H1 (cell line): ENCODE results near the gene ELF4. TPM values are rescaled to one million over a fixed set of nuclear protein-coding genes. Genes with fewer than 3 reads are reported as not detected.
A peak's percentile ranks its signal among the peaks of the same experiment; 100 is the strongest.

Source experiments
- CTCF ChIA-PET: fragments of 300-600 bp; sonication (Branson Sonifier 250); formaldehyde crosslinking; loops from one replicate; lab custom pipeline; 2021; ENCODE audit not compliant: partially characterized antibody; lab: Charles Lee
- POLR2A ChIA-PET: fragments of 300-600 bp; sonication (Branson Sonifier 250); formaldehyde crosslinking; loops from one replicate; lab custom pipeline; 2021; ENCODE audit warnings: inconsistent platforms; ENCODE audit not compliant: partially characterized antibody; lab: Charles Lee
- DNase-seq, 2 experiments: peaks; one replicate each; pipeline versions ENCODE4 v3.0.0 to v3.0.0-alpha.2; 2010 to 2022; ENCODE audit warnings: low spot score in 2 of 2, low read depth in 1 of 2, mixed read lengths in 1 of 2
- FAIRE-seq: peaks from 2 replicates; lab custom pipeline; 2011; peaks lifted over from hg19 to GRCh38; lab: Jason Lieb, UNC
- H2AFZ ChIP-seq: 2 replicates; pipeline ENCODE4 v1.8.1; 2012; ENCODE audit warnings: low read length, inconsistent platforms
- H2AK5ac ChIP-seq: 2 replicates; pipeline ENCODE4 v1.6.1; 2013; ENCODE audit warnings: low read depth, low read length
- H2BK120ac ChIP-seq: replicated peaks from 2 replicates; pipeline ENCODE3; 2013; ENCODE audit warnings: low read depth, low read length, inconsistent platforms
- H2BK12ac ChIP-seq: 2 replicates; pipeline ENCODE4 v1.6.1; 2013; ENCODE audit warnings: low read depth, low read length
- H2BK15ac ChIP-seq: 2 replicates; pipeline ENCODE4 v1.6.1; 2013; ENCODE audit warnings: low read length
- H2BK20ac ChIP-seq: 2 replicates; pipeline ENCODE4 v1.6.1; 2013; ENCODE audit warnings: low read length
- H2BK5ac ChIP-seq: 2 replicates; pipeline ENCODE4 v1.6.1; 2013; ENCODE audit warnings: low read depth, low read length
- H3K14ac ChIP-seq: 2 replicates; pipeline ENCODE4 v1.6.1; 2013; ENCODE audit warnings: inconsistent platforms; ENCODE audit not compliant: insufficient read length
- H3K18ac ChIP-seq: 2 replicates; pipeline ENCODE4 v1.6.1; 2013; ENCODE audit warnings: low read length; ENCODE audit errors: extremely low read depth
- H3K23ac ChIP-seq: 2 replicates; pipeline ENCODE4 v1.6.1; 2013; ENCODE audit warnings: inconsistent platforms; ENCODE audit not compliant: insufficient read length
- H3K23me2 ChIP-seq: 2 replicates; pipeline ENCODE4 v1.6.1; 2013; ENCODE audit warnings: low read depth, low read length
- H3K27ac ChIP-seq: 2 replicates; pipeline ENCODE4 v1.6.1; 2011; ENCODE audit warnings: low read depth, low read length, inconsistent platforms
- H3K27me3 ChIP-seq, 4 experiments: replicated peaks in 1 of 4; 1 replicate in 1 of 4; 2 replicates in 3 of 4; pipeline versions ENCODE4 v1.6.1 to v1.8.1; 2011 to 2013; ENCODE audit warnings: low read length in 3 of 4, mild to moderate bottlenecking in 3 of 4, inconsistent platforms in 2 of 4, mixed read lengths in 2 of 4, moderate library complexity in 1 of 4; ENCODE audit not compliant: control insufficient read depth in 3 of 4, insufficient read depth in 3 of 4; ENCODE audit errors: extremely low read depth in 1 of 4
- H3K36me3 ChIP-seq, 4 experiments: 2 replicates each; pipeline versions ENCODE4 v1.6.1 to v1.8.1; 2011 to 2013; ENCODE audit warnings: mild to moderate bottlenecking in 4 of 4, low read length in 3 of 4, moderate library complexity in 2 of 4, control low read depth in 1 of 4, inconsistent platforms in 1 of 4; ENCODE audit not compliant: insufficient read depth in 4 of 4, control insufficient read depth in 2 of 4
- H3K4ac ChIP-seq: replicated peaks from 2 replicates; pipeline ENCODE3; 2013; ENCODE audit warnings: low read length, low read depth, mixed read lengths, inconsistent platforms; ENCODE audit not compliant: insufficient read length
- H3K4me1 ChIP-seq, 4 experiments: replicated peaks in 1 of 4; 1 replicate in 1 of 4; 2 replicates in 3 of 4; pipeline versions ENCODE4 v1.6.1 to v1.8.1; 2011 to 2013; ENCODE audit warnings: low read length in 3 of 4, inconsistent platforms in 2 of 4, mixed read lengths in 1 of 4; ENCODE audit not compliant: insufficient read depth in 4 of 4, control insufficient read depth in 3 of 4
- H3K4me2 ChIP-seq, 2 experiments: 2 replicates each; pipeline versions ENCODE4 v1.6.1 to v1.8.1; 2011 to 2013; ENCODE audit warnings: low read depth in 2 of 2, low read length in 2 of 2, control low read depth in 1 of 2, inconsistent platforms in 1 of 2, mild to moderate bottlenecking in 1 of 2; ENCODE audit not compliant: insufficient read depth in 1 of 2
- H3K4me3 ChIP-seq, 4 experiments: fragments of 200-600, 300-600 bp in 1 of 4; sonication (generic), shearing (Covaris generic), sonication (Bioruptor Twin) in 1 of 4; 2 replicates each; pipeline versions ENCODE4 v1.5.1 to v1.8.1; 2011 to 2016; ENCODE audit warnings: low read length in 4 of 4, low read depth in 3 of 4, control low read depth in 2 of 4, inconsistent platforms in 2 of 4, mild to moderate bottlenecking in 2 of 4, mixed read lengths in 1 of 4, moderate library complexity in 1 of 4; ENCODE audit not compliant: insufficient read depth in 2 of 4; ENCODE audit errors: extremely low read depth in 1 of 4
- H3K56ac ChIP-seq: replicated peaks from 2 replicates; pipeline ENCODE3; 2013; ENCODE audit warnings: low read depth, mild to moderate bottlenecking, mixed read lengths, low read length, inconsistent platforms; ENCODE audit not compliant: insufficient read length
- H3K79me1 ChIP-seq: 2 replicates; pipeline ENCODE4 v1.6.1; 2013; ENCODE audit warnings: low read depth, low read length, control low read depth
- H3K79me2 ChIP-seq, 2 experiments: 2 replicates each; pipeline versions ENCODE4 v1.6.1 to v1.8.1; 2012 to 2013; ENCODE audit warnings: low read length in 2 of 2, mild to moderate bottlenecking in 2 of 2, inconsistent platforms in 1 of 2; ENCODE audit not compliant: insufficient read depth in 2 of 2, control insufficient read depth in 1 of 2
- H3K9ac ChIP-seq, 4 experiments: replicated peaks in 1 of 4; 1 replicate in 1 of 4; 2 replicates in 3 of 4; pipeline versions ENCODE4 v1.6.1 to v1.8.1; 2011 to 2013; ENCODE audit warnings: low read depth in 3 of 4, low read length in 3 of 4, control low read depth in 2 of 4, mild to moderate bottlenecking in 2 of 4, moderate library complexity in 2 of 4, inconsistent platforms in 1 of 4; ENCODE audit errors: extremely low read depth in 1 of 4
- H3K9me3 ChIP-seq, 2 experiments: 2 replicates each; pipeline versions ENCODE4 v1.6.1 to v1.8.1; 2012 to 2013; ENCODE audit warnings: mild to moderate bottlenecking in 2 of 2, moderate library complexity in 2 of 2, control low read depth in 1 of 2, inconsistent platforms in 1 of 2, low read depth in 1 of 2, low read length in 1 of 2, mixed read lengths in 1 of 2; ENCODE audit not compliant: insufficient read depth in 2 of 2
- H4K20me1 ChIP-seq, 2 experiments: replicated peaks in 1 of 2; 2 replicates each; pipeline versions ENCODE3 to v1.8.1; 2011 to 2013; ENCODE audit warnings: inconsistent platforms in 2 of 2, low read length in 2 of 2, mild to moderate bottlenecking in 1 of 2; ENCODE audit not compliant: insufficient read depth in 2 of 2, control insufficient read depth in 1 of 2
- H4K5ac ChIP-seq: 2 replicates; pipeline ENCODE4 v1.6.1; 2013; ENCODE audit warnings: low read length, low read depth, mixed read lengths, inconsistent platforms; ENCODE audit not compliant: insufficient read length
- H4K8ac ChIP-seq: 2 replicates; pipeline ENCODE4 v1.8.0; 2013; ENCODE audit warnings: mild to moderate bottlenecking, moderate library complexity, low read length, inconsistent platforms; ENCODE audit not compliant: insufficient read depth; ENCODE audit errors: extremely low read depth
- H4K91ac ChIP-seq: replicated peaks from 2 replicates; pipeline ENCODE3; 2013; ENCODE audit warnings: low read length, mixed read lengths, inconsistent platforms; ENCODE audit not compliant: insufficient read length
- ATF2 ChIP-seq: IDR thresholded peaks from 2 replicates; pipeline ENCODE4 v1.6.1; 2012; ENCODE audit warnings: low read length, inconsistent platforms
- BACH1 ChIP-seq: IDR thresholded peaks from 2 replicates; pipeline ENCODE4 v1.6.1; 2012; ENCODE audit warnings: low read length, improper control_type of control experiment
- CTCF ChIP-seq, 3 experiments: IDR thresholded peaks; 1 replicate in 2 of 3; 2 replicates in 1 of 3; pipeline versions ENCODE4 v1.5.1 to v1.6.1; 2011; ENCODE audit warnings: low read length in 3 of 3, mild to moderate bottlenecking in 3 of 3, inconsistent platforms in 2 of 3, low read depth in 1 of 3, moderate library complexity in 1 of 3; ENCODE audit not compliant: insufficient read depth in 1 of 3; ENCODE audit errors: control extremely low read depth in 1 of 3
- FOSL1 ChIP-seq: IDR thresholded peaks from 2 replicates; pipeline ENCODE4 v1.6.1; 2011; ENCODE audit warnings: mild to moderate bottlenecking, low read depth, low read length, moderate library complexity; ENCODE audit not compliant: insufficient read depth
- KDM4A ChIP-seq: IDR thresholded peaks from one replicate; pipeline ENCODE4 v1.7.1; 2012; ENCODE audit warnings: low read depth, mild to moderate bottlenecking, moderate library complexity, low read length, inconsistent platforms; ENCODE audit not compliant: severe bottlenecking
- RAD21 ChIP-seq, 2 experiments: IDR thresholded peaks in 1 of 2; conservative IDR thresholded peaks in 1 of 2; 2 replicates each; pipeline ENCODE4 v1.6.1; 2011; ENCODE audit warnings: low read depth in 2 of 2, low read length in 2 of 2, improper control_type of control experiment in 1 of 2, inconsistent platforms in 1 of 2, mild to moderate bottlenecking in 1 of 2, moderate library complexity in 1 of 2
- SAP30 ChIP-seq: fragments of 300-600 bp; sonication (generic); IDR thresholded peaks from 2 replicates; pipeline ENCODE4 v1.7.1; 2012; ENCODE audit warnings: low read length, moderate library complexity, mild to moderate bottlenecking, inconsistent platforms; ENCODE audit not compliant: insufficient read depth, insufficient replicate concordance
- SIRT6 ChIP-seq: IDR thresholded peaks from one replicate; pipeline ENCODE4 v1.7.1; 2012; ENCODE audit warnings: low read length, inconsistent platforms
- SRF ChIP-seq: IDR thresholded peaks from 2 replicates; pipeline ENCODE4 v1.6.1; 2011; ENCODE audit warnings: mild to moderate bottlenecking, low read depth, low read length, moderate library complexity
- WGBS, 2 experiments: shearing (Covaris generic) in 1 of 2; methylation state at CpG; one replicate each; pipeline versions ENCODE4 v1.1.6 to v1.1.7; 2013 to 2015; ENCODE audit warnings: low lambda C conversion rate in 2 of 2, mixed read lengths in 2 of 2, inconsistent platforms in 1 of 2, low coverage in 1 of 2, missing lambda C conversion rate in 1 of 2; ENCODE audit not compliant: insufficient replicate concordance in 2 of 2, insufficient coverage in 1 of 2, insufficient read length in 1 of 2; ENCODE audit errors: extremely low coverage in 1 of 2, missing lambda C conversion rate in 1 of 2; 5-methylcytosine and 5-hydroxymethylcytosine counted together
- polyA plus RNA-seq, 7 experiments: library from polyadenylated mRNA; depleted of rRNA in 3 of 7; stranded (reverse) in 5 of 7; unstranded in 2 of 7; fragments of >200 nt in 5 of 7; fragments of 200-250 nt in 2 of 7; gene quantifications; 1 replicate in 5 of 7; 2 replicates in 1 of 7; 4 replicates in 1 of 7; pipeline versions ENCODE4 v1.2.1 to v1.2.3, GENCODE V29; 2011 to 2013; ENCODE audit warnings: missing spikeins in 2 of 7, mixed read lengths in 2 of 7
- total RNA-seq: library from RNA; stranded (reverse); fragmentation: NEBNext Ultra II Directional; extraction: Animal tissue kit (Norgen Biotek cat#: 25700); gene quantifications from 2 replicates; pipeline ENCODE4 v1.2.1, GENCODE V29; 2021

Gene ELF4
- total and polyA plus RNA-seq, 2 of the 8 experiments (the other 6 are each of a cell fraction or from before 2014, with no cell fraction given), result 1.8 to 2.0 TPM

- DNase-seq, result peak in 1 of 2 experiments; percentile 50
- Histone ChIP-seq H3K9ac (no peak overlapping the region), H3K79me1 (no peaks in the 10 kb centered on the region), H3K4me2 (no peak overlapping the region), H3K56ac (no peak overlapping the region), H4K91ac (no peak overlapping the region), H4K5ac (no peak overlapping the region), H3K4me3 (no peak overlapping the region), H2BK12ac (no peak overlapping the region), H3K9me3 (no peaks in the 10 kb centered on the region), H3K36me3 (peaks cover 0 to 7% (median 2%) of the 10 kb centered on the region in 4 experiments; a peak in 4 of 8 replicates), H2AK5ac (no peak overlapping the region), H4K20me1 (peaks cover 0 to 2% of the 10 kb centered on the region in 2 experiments), H3K27ac (no peak overlapping the region), H3K27me3 (no peaks in the 10 kb centered on the region), H4K8ac (no peak overlapping the region; the same call in 1 of the 2 replicates), H2BK120ac (no peak overlapping the region), H3K14ac (no peak overlapping the region), H3K18ac (no peak overlapping the region), H3K23me2 (no peaks in the 10 kb centered on the region), H2AFZ (no peak overlapping the region), H3K79me2 (no peaks in the 10 kb centered on the region), H2BK5ac (no peak overlapping the region), H3K4ac (no peak overlapping the region), H3K4me1 (peaks cover 0 to 5% (median 1%) of the 10 kb centered on the region in 4 experiments; a peak in 3 of 7 replicates), H2BK15ac (no peak overlapping the region), H3K23ac (no peak overlapping the region), H2BK20ac (no peak overlapping the region)
- CTCF ChIA-PET, result interaction anchor here (0.8 to 6.6 kb wide), 13 partner anchors 9 to 119 kb away, joined by 3 to 77 read pairs (median 5); partner anchors contain the start of gene UTP14A
- WGBS, 2 experiments, result 63% methylated on average over 12 of the region's 19 CpGs; no CpG with 5 or more reads in 1 of the 2 experiments
- POLR2A ChIA-PET, result no interaction called here
- peak; percentile 24 for FAIRE-seq
- TF ChIP-seq BACH1 (no peak), CTCF (IDR thresholded peaks at IDR 0.05; ENCODE audit: control extremely low read depth in 1 of 3, insufficient read depth in 1 of 3, low read depth in 1 of 3, low read length in 3 of 3) (peak; percentile 37 to 68 (median 54)), ATF2 (no peak), FOSL1 (no peak), KDM4A (no peak), SIRT6 (no peak), SAP30 (no peak), SRF (no peak), RAD21 (IDR thresholded peaks at IDR 0.05 in 1 of 2, conservative IDR thresholded peaks at IDR 0.05 in 1 of 2; ENCODE audit: low read depth in 2 of 2, low read length in 2 of 2) (peak; percentile 42 to 67)
Measured at GRCh38 chrX:130025256-130025655, 85.0 kb downstream of the ELF4 start.
